ENCODE data around the gene GPM6B.

The GPM6B gene

GRCh38 chrX:13798184-13798583 lies 18.7 kb downstream of the GPM6B start:
- no peaks in the 10 kb centered on the region for H3K4me1 ChIP-seq (ENCODE audit: low read depth, poor library complexity, severe bottlenecking)
- no peak for TF ChIP-seq CTCF (conservative IDR thresholded peaks at IDR 0.05; ENCODE audit: low read depth, low read length)
- H4K20me1 ChIP-seq (ENCODE audit: insufficient read depth): no peaks in the 10 kb centered on the region
- H3K4me3 ChIP-seq (IDR thresholded peaks at IDR 0.05; ENCODE audit: insufficient read depth, low read depth, low read length): no peak overlapping the region
- H3K27ac ChIP-seq: no peak overlapping the region
- no peak overlapping the region for H3K9ac ChIP-seq
- H2AFZ ChIP-seq (ENCODE audit: low read depth): no peak overlapping the region
- no peak overlapping the region for H3K4me2 ChIP-seq
- no peaks in the 10 kb centered on the region for H3K27me3 ChIP-seq (ENCODE audit: insufficient read depth, low read depth)
- no peaks in the 10 kb centered on the region for H3K36me3 ChIP-seq (ENCODE audit: insufficient read depth)
- no peaks in the 10 kb centered on the region for H3K79me2 ChIP-seq (ENCODE audit: insufficient read depth, low read depth)

DNA sequence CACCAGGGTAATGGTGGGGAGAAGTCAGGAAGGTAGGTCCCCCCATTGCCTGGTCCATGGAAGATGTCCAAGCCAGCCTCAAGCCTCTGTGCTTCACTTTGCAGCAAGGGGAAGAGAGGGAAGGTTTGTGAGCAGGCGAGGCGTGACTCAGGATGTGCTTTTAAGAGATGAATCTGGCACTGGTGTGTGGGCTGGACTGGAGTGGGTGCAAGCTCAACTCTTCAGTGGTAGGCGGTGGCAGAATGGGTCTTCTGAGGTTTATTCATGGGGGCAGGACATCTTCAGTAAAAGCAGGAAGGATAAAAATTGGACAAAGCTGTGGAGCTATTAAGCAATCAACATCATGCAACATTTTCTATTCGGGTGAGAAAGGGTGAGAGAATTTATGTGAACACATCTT lies 19.4 kb downstream of the GPM6B start:
- no peaks in the 10 kb centered on the region for H4K20me1 ChIP-seq (ENCODE audit: insufficient read depth)
- no peaks in the 10 kb centered on the region for H3K4me1 ChIP-seq (ENCODE audit: low read depth, poor library complexity, severe bottlenecking)
- no peak overlapping the region for H3K4me2 ChIP-seq
- H3K27ac ChIP-seq: no peak overlapping the region
- H3K27me3 ChIP-seq (ENCODE audit: insufficient read depth, low read depth): no peaks in the 10 kb centered on the region
- no peak overlapping the region for H3K4me3 ChIP-seq (IDR thresholded peaks at IDR 0.05; ENCODE audit: insufficient read depth, low read depth, low read length)
- no peak overlapping the region for H3K9ac ChIP-seq
- H3K79me2 ChIP-seq (ENCODE audit: insufficient read depth, low read depth): no peaks in the 10 kb centered on the region
- no peak for TF ChIP-seq CTCF (conservative IDR thresholded peaks at IDR 0.05; ENCODE audit: low read depth, low read length)
- no peak overlapping the region for H2AFZ ChIP-seq (ENCODE audit: low read depth)
- no peaks in the 10 kb centered on the region for H3K36me3 ChIP-seq (ENCODE audit: insufficient read depth)

- Histone ChIP-seq H3K4me3 (IDR thresholded peaks at IDR 0.05; ENCODE audit: insufficient read depth, low read depth, low read length) (no peak overlapping the region), H2AFZ (ENCODE audit: low read depth) (no peak overlapping the region), H3K36me3 (ENCODE audit: insufficient read depth) (no peaks in the 10 kb centered on the region), H3K4me1 (ENCODE audit: low read depth, poor library complexity, severe bottlenecking) (no peaks in the 10 kb centered on the region), H3K79me2 (ENCODE audit: insufficient read depth, low read depth) (no peaks in the 10 kb centered on the region), H3K4me2 (no peak overlapping the region), H4K20me1 (ENCODE audit: insufficient read depth) (no peaks in the 10 kb centered on the region), H3K27ac (no peak overlapping the region), H3K27me3 (ENCODE audit: insufficient read depth, low read depth) (no peaks in the 10 kb centered on the region), H3K9ac (no peak overlapping the region)
- TF ChIP-seq CTCF (conservative IDR thresholded peaks at IDR 0.05; ENCODE audit: low read depth, low read length): no peak
Measured at GRCh38 chrX:13794417-13794816, 22.5 kb downstream of the GPM6B start.

DNA sequence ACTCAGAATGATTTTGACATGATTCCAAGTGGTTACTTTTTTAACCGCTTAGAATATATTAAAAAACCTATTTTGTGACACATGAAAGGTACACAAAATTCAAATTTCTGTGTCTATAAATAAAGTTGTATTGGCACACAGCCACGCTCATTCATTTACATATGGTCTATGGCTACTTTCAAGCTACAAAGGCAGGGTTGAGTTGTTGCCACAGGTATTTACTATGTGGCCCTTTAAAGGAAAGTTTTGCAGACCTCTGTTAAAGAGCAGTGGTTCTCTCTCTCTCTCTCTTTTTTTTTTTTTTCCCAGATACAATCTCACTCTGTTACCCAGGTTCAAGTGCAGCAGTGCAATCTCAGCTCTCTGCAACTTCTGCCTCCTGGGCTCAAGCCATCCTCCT lies 23.0 kb downstream of the GPM6B start:
- no peak overlapping the region for H3K4me3 ChIP-seq (IDR thresholded peaks at IDR 0.05; ENCODE audit: insufficient read depth, low read depth, low read length)
- no peak overlapping the region for H3K27ac ChIP-seq
- no peak overlapping the region for H2AFZ ChIP-seq (ENCODE audit: low read depth)
- no peak overlapping the region for H3K9ac ChIP-seq
- H3K4me2 ChIP-seq: no peak overlapping the region
- TF ChIP-seq CTCF (conservative IDR thresholded peaks at IDR 0.05; ENCODE audit: low read depth, low read length): no peak
- no peaks in the 10 kb centered on the region for H3K36me3 ChIP-seq (ENCODE audit: insufficient read depth)
- H3K79me2 ChIP-seq (ENCODE audit: insufficient read depth, low read depth): no peaks in the 10 kb centered on the region
- H4K20me1 ChIP-seq (ENCODE audit: insufficient read depth): no peaks in the 10 kb centered on the region
- H3K27me3 ChIP-seq (ENCODE audit: insufficient read depth, low read depth): no peaks in the 10 kb centered on the region
- no peaks in the 10 kb centered on the region for H3K4me1 ChIP-seq (ENCODE audit: low read depth, poor library complexity, severe bottlenecking)

- Histone ChIP-seq H4K20me1 (ENCODE audit: insufficient read depth) (no peaks in the 10 kb centered on the region), H3K79me2 (ENCODE audit: insufficient read depth, low read depth) (no peaks in the 10 kb centered on the region), H3K4me2 (no peak overlapping the region), H3K9ac (no peak overlapping the region), H3K4me3 (IDR thresholded peaks at IDR 0.05; ENCODE audit: insufficient read depth, low read depth, low read length) (no peak overlapping the region), H3K4me1 (ENCODE audit: low read depth, poor library complexity, severe bottlenecking) (no peaks in the 10 kb centered on the region), H3K27me3 (ENCODE audit: insufficient read depth, low read depth) (no peaks in the 10 kb centered on the region), H3K36me3 (ENCODE audit: insufficient read depth) (no peaks in the 10 kb centered on the region), H2AFZ (ENCODE audit: low read depth) (no peak overlapping the region), H3K27ac (no peak overlapping the region)
- TF ChIP-seq CTCF (conservative IDR thresholded peaks at IDR 0.05; ENCODE audit: low read depth, low read length): no peak
Measured at GRCh38 chrX:13791559-13791958, 25.3 kb downstream of the GPM6B start.
